ENCODE results near the gene TEX10. TPM values are rescaled to one million over a fixed set of nuclear protein-coding genes. Genes with fewer than 3 reads are reported as not detected.

TEX10 gene
- total RNA-seq, 4 donors from 2014 or later: 8.1 to 23.1 (median 11.9) TPM

GRCh38 chr9:100269656-100270055 lies 83.1 kb downstream of the TEX10 start:
- no peaks in the 10 kb centered on the region for H3K4me1 ChIP-seq
- no peak for DNase-seq
- TF ChIP-seq POLR2A (IDR thresholded peaks at IDR 0.05): no peak
- TF ChIP-seq CTCF (IDR thresholded peaks at IDR 0.05): no peak
- H3K27ac ChIP-seq: no peak overlapping the region
- no peaks in the 10 kb centered on the region for H3K9me3 ChIP-seq
- H3K27me3 ChIP-seq: no peaks in the 10 kb centered on the region
- H3K4me3 ChIP-seq: no peak overlapping the region
- H3K36me3 ChIP-seq: peaks cover 0 to 19% (median 0%) of the 10 kb centered on the region in 3 donors

- no peaks in the 10 kb centered on the region for H3K4me1 ChIP-seq
- H3K4me3 ChIP-seq: no peak overlapping the region
- H3K36me3 ChIP-seq: peaks cover 0 to 20% (median 0%) of the 10 kb centered on the region in 3 donors
- no peak overlapping the region for H3K27ac ChIP-seq
- H3K27me3 ChIP-seq: no peaks in the 10 kb centered on the region
- TF ChIP-seq POLR2A (IDR thresholded peaks at IDR 0.05) (no peak), CTCF (IDR thresholded peaks at IDR 0.05) (no peak)
- no peak for DNase-seq
- H3K9me3 ChIP-seq: no peaks in the 10 kb centered on the region
These were observed 84.5 kb downstream of the TEX10 start for GRCh38 chr9:100268271-100268670.

GRCh38 chr9:100267211-100267610 lies 85.5 kb downstream of the TEX10 start:
- peaks cover 0 to 20% (median 0%) of the 10 kb centered on the region in 3 donors for H3K36me3 ChIP-seq
- H3K27ac ChIP-seq: no peak overlapping the region
- no peaks in the 10 kb centered on the region for H3K4me1 ChIP-seq
- TF ChIP-seq POLR2A (IDR thresholded peaks at IDR 0.05) (no peak), CTCF (IDR thresholded peaks at IDR 0.05) (no peak)
- no peaks in the 10 kb centered on the region for H3K27me3 ChIP-seq
- no peak for DNase-seq
- H3K4me3 ChIP-seq: no peak overlapping the region
- no peaks in the 10 kb centered on the region for H3K9me3 ChIP-seq

Other genes with a start within 250 kb of the TEX10 start
- 10 to 100 TPM in 2 of 4 donors, 1 to 10 TPM in 2; 5.5 to 37.1 (median 9.5) TPM for gene MSANTD3, start 74.2 kb upstream of the TEX10 start, total RNA-seq
- gene TMEFF1, start 120.2 kb upstream of the TEX10 start, total RNA-seq: under 1 TPM in 1 of 4 donors, not detected in 3; 0.40 TPM
- gene CAVIN4, start 225.1 kb upstream of the TEX10 start, total RNA-seq: not detected